ENCODE data around the gene PRICKLE1.

GRCh38 chr12:42472376-42472775 is 117.2 kb downstream of the PRICKLE1 start:
- TF ChIP-seq POLR2A (IDR thresholded peaks at IDR 0.05) = no peak
- TF ChIP-seq, protein P1, sequence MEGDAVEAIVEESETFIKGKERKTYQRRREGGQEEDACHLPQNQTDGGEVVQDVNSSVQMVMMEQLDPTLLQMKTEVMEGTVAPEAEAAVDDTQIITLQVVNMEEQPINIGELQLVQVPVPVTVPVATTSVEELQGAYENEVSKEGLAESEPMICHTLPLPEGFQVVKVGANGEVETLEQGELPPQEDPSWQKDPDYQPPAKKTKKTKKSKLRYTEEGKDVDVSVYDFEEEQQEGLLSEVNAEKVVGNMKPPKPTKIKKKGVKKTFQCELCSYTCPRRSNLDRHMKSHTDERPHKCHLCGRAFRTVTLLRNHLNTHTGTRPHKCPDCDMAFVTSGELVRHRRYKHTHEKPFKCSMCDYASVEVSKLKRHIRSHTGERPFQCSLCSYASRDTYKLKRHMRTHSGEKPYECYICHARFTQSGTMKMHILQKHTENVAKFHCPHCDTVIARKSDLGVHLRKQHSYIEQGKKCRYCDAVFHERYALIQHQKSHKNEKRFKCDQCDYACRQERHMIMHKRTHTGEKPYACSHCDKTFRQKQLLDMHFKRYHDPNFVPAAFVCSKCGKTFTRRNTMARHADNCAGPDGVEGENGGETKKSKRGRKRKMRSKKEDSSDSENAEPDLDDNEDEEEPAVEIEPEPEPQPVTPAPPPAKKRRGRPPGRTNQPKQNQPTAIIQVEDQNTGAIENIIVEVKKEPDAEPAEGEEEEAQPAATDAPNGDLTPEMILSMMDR (IDR thresholded peaks at IDR 0.05) = no peak

All from uterus (tissue), 2 donors.